COR-L47 (cell line): ENCODE data around the gene NRG3.

Experiments used
- DNase-seq: peaks from one replicate; lab custom pipeline; 2025; lab: John Stamatoyannopoulos, UW

Gene NRG3

GRCh38 chr10:81884856-81885255, 9.9 kb downstream of the NRG3 start:
- no peak for DNase-seq

- DNase-seq, result no peak
Observed at GRCh38 chr10:81885491-81885890, 10.5 kb downstream of the NRG3 start.

GRCh38 chr10:81886939-81887338, 11.9 kb downstream of the NRG3 start:
- DNase-seq, result no peak

- DNase-seq, result no peak
Observed at GRCh38 chr10:81889181-81889769, 14.3 kb downstream of the NRG3 start.

- no peak for DNase-seq
Observed at GRCh38 chr10:81894616-81895015, 19.6 kb downstream of the NRG3 start.

GRCh38 chr10:81898518-81898917, 23.5 kb downstream of the NRG3 start:
- DNase-seq, result no peak

GRCh38 chr10:81900989-81901388, 26.0 kb downstream of the NRG3 start:
- DNase-seq, result no peak

GRCh38 chr10:81903472-81903871, 28.5 kb downstream of the NRG3 start:
- no peak for DNase-seq

- no peak for DNase-seq
Observed at GRCh38 chr10:81905161-81905560, 30.2 kb downstream of the NRG3 start.

- no peak for DNase-seq
Observed at GRCh38 chr10:81909453-81909852, 34.5 kb downstream of the NRG3 start.

- DNase-seq, result no peak
Observed at GRCh38 chr10:81911328-81911727, 36.3 kb downstream of the NRG3 start.

GRCh38 chr10:81914736-81915503, 39.9 kb downstream of the NRG3 start:
- DNase-seq, result no peak

- DNase-seq, result no peak
Observed at GRCh38 chr10:81915504-81915897, 40.5 kb downstream of the NRG3 start.

- no peak for DNase-seq
Observed at GRCh38 chr10:81917666-81918065, 42.7 kb downstream of the NRG3 start.

GRCh38 chr10:81918766-81919165, 43.8 kb downstream of the NRG3 start:
- no peak for DNase-seq

- DNase-seq, result no peak
Observed at GRCh38 chr10:81920213-81920829, 45.3 kb downstream of the NRG3 start.

GRCh38 chr10:81928119-81928518, 53.1 kb downstream of the NRG3 start:
- DNase-seq, result no peak

- no peak for DNase-seq
Observed at GRCh38 chr10:81943583-81943982, 68.6 kb downstream of the NRG3 start.

- DNase-seq, result no peak
Observed at GRCh38 chr10:81944609-81945008, 69.6 kb downstream of the NRG3 start.

- DNase-seq, result no peak
Observed at GRCh38 chr10:81949283-81949682, 74.3 kb downstream of the NRG3 start.

- DNase-seq, result no peak
Observed at GRCh38 chr10:81950358-81950757, 75.4 kb downstream of the NRG3 start.

GRCh38 chr10:81953420-81953819, 78.4 kb downstream of the NRG3 start:
- DNase-seq, result no peak

GRCh38 chr10:81957976-81958375, 83.0 kb downstream of the NRG3 start:
- no peak for DNase-seq
